Measurements from ENCODE around the gene POU6F2. TPM values are rescaled to one million over a fixed set of nuclear protein-coding genes. Genes with fewer than 3 reads are reported as not detected.

The POU6F2 gene
- total and polyA plus RNA-seq, 2 of the 4 experiments (the other 2 are of a cell fraction), result not detected

- TF ChIP-seq FOS (IDR thresholded peaks at IDR 0.05; ENCODE audit: low read depth, low read length) (no peak), MXI1 (IDR thresholded peaks at IDR 0.05; ENCODE audit: borderline replicate concordance, low read depth, low read length) (no peak), BHLHE40 (IDR thresholded peaks at IDR 0.05; ENCODE audit: low read depth, low read length) (no peak), MAZ (IDR thresholded peaks at IDR 0.05; ENCODE audit: borderline replicate concordance, low read depth, low read length) (no peak), RCOR1 (IDR thresholded peaks at IDR 0.05; ENCODE audit: insufficient replicate concordance, low read length) (no peak), SMC3 (IDR thresholded peaks at IDR 0.05; ENCODE audit: low read depth, low read length) (no peak)
- POLR2A ChIA-PET (ENCODE audit: unreplicated experiment), result no interaction called here
- Histone ChIP-seq H2BK5ac (ENCODE audit: low read depth, low read length, poor library complexity, severe bottlenecking) (no peak overlapping the region), H4K8ac (ENCODE audit: low read depth in 2 of 2, low read length in 2 of 2) (no peak overlapping the region), H4K5ac (ENCODE audit: low read depth, low read length) (no peak overlapping the region), H3K23ac (ENCODE audit: low read depth, low read length) (no peak overlapping the region), H2BK120ac (ENCODE audit: low read depth, low read length) (no peak overlapping the region), H3K4me2 (ENCODE audit: low read depth, low read length) (no peak overlapping the region), H4K91ac (ENCODE audit: insufficient read depth, low read depth, low read length) (no peak overlapping the region), H3K9ac (ENCODE audit: low read depth, low read length) (no peak overlapping the region), H2AK5ac (ENCODE audit: low read depth, low read length) (no peak overlapping the region), H3K79me1 (ENCODE audit: low read depth in 1 of 2, low read length in 2 of 2) (no peaks in the 10 kb centered on the region), H3K9me1 (ENCODE audit: insufficient read depth, low read length) (no peaks in the 10 kb centered on the region), H2AFZ (replicated peaks; ENCODE audit: low read length, poor library complexity) (no peak overlapping the region), H2AK9ac (replicated peaks; ENCODE audit: low read depth, low read length, poor library complexity) (no peak overlapping the region), H3K9me3 (ENCODE audit: control insufficient read depth, insufficient read depth, low read length) (no peaks in the 10 kb centered on the region), H3K14ac (replicated peaks; ENCODE audit: low read depth, low read length) (no peak overlapping the region), H3K36me3 (ENCODE audit: control insufficient read depth, insufficient read depth, low read length) (no peaks in the 10 kb centered on the region), H3K4me1 (ENCODE audit: control insufficient read depth, insufficient read depth, low read length) (no peaks in the 10 kb centered on the region), H3K4me3 (ENCODE audit: insufficient read depth, low read depth, low read length) (no peak overlapping the region), H2BK15ac (ENCODE audit: low read depth, low read length) (no peak overlapping the region), H4K20me1 (ENCODE audit: insufficient read depth, low read length) (no peaks in the 10 kb centered on the region), H3K4ac (ENCODE audit: low read depth, low read length) (no peak overlapping the region), H3K27me3 (ENCODE audit: control insufficient read depth, insufficient read depth, low read length) (no peaks in the 10 kb centered on the region), H2BK20ac (ENCODE audit: low read depth, low read length) (no peak overlapping the region), H3K27ac (ENCODE audit: insufficient read depth, low read length) (no peak overlapping the region), H3K56ac (ENCODE audit: extremely low read depth, insufficient read depth, low read length) (no peak overlapping the region), H3K18ac (ENCODE audit: low read depth, low read length) (no peak overlapping the region)
- CTCF ChIA-PET, result no interaction called here
- intact Hi-C loops (cut with micrococcal nuclease) (no loop called here), in situ Hi-C loops (cut with MboI; ENCODE audit: low sequenced_read_pairs) (no loop called here), dilution Hi-C loops (cut with HindIII; ENCODE audit: low sequenced_read_pairs, unreplicated experiment) (no loop called here)
- ATAC-seq (ENCODE audit: low read depth) (no peak), DNase-seq (no peak)
- 67% methylated on average over 3 of the region's 6 CpGs; no CpG with 5 or more reads in 1 of the 2 experiments for WGBS, 2 experiments (ENCODE audit: extremely low coverage in 2 of 2, insufficient read length in 1 of 2)
- no TSS peak for BruUV-seq (replicated peaks)
Observed at GRCh38 chr7:39210362-39210761, 232.7 kb downstream of the POU6F2 start.

Measured in IMR-90 (cell line).